Measurements from ENCODE around the gene WDR93. TPM values are rescaled to one million over a fixed set of nuclear protein-coding genes. Genes with fewer than 3 reads are reported as not detected.

Gene WDR93
- total RNA-seq, 1 experiment from 2014 or later, result not detected

GRCh38 chr15:89758981-89759380, 68.4 kb downstream of the WDR93 start:
- Mint-ChIP-seq H3K36me3 (no peaks in the 10 kb centered on the region), H3K4me3 (no peak overlapping the region), H3K9me3 (no peaks in the 10 kb centered on the region), H3K27me3 (ENCODE audit: low read depth) (peaks cover 16% of the 10 kb centered on the region), H3K27ac (no peak overlapping the region), H3K4me1 (peaks cover 13% of the 10 kb centered on the region)
- CTCF ChIA-PET, result interaction anchor here (0.5 to 3.4 kb wide), 6 partner anchors 9 to 383 kb away, joined by 3 to 214 read pairs (median 3); partner anchors contain the start of gene MESP1
- POLR2A ChIA-PET, result no interaction called here
- TF ChIP-seq RELA (CRISPR knock-in tag; IDR thresholded peaks at IDR 0.05; ENCODE audit: borderline replicate concordance), result no peak
- DNase-seq (ENCODE audit: low spot score) (no peak), ATAC-seq (no peak)

DNA sequence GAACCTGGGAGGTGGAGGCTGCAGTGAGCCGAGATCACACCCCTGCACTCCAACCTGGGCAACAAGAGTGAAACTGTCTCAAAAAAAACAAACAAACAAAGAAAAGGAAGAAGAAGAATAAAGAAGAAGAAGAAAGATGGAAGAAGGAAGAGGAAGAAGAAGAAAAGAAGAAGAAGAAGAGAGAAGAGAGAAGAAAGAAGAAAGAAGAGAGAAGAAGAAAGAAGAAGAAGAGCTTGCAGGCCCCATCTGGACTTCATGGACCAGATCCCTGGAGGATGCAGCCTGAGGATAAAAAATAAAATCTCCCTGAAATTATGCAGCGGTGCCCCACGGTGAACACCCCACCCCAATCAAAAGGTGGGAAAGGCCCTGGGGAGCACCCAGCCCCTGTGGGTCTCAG, 69.2 kb downstream of the WDR93 start:
- POLR2A ChIA-PET, result interaction anchor here (1.5 kb wide), 1 partner anchor 10 kb away, joined by 4 read pairs; no protein-coding TSS in a partner anchor
- ATAC-seq (no peak), DNase-seq (ENCODE audit: low spot score) (no peak)
- Mint-ChIP-seq H3K4me3 (no peak overlapping the region), H3K27ac (no peak overlapping the region), H3K27me3 (ENCODE audit: low read depth) (peaks cover 11% of the 10 kb centered on the region), H3K9me3 (no peaks in the 10 kb centered on the region), H3K36me3 (no peaks in the 10 kb centered on the region), H3K4me1 (peaks cover 13% of the 10 kb centered on the region)
- CTCF ChIA-PET, result interaction anchor here (0.9 to 3.9 kb wide), 25 partner anchors 10 to 343 kb away, joined by 3 to 214 read pairs (median 10); partner anchors contain the start of genes ANPEP, AP3S2, IDH2 and MESP1
- TF ChIP-seq TEAD1 (CRISPR knock-in tag; IDR thresholded peaks at IDR 0.05) (no peak), PREB (CRISPR knock-in tag; IDR thresholded peaks at IDR 0.05; ENCODE audit: borderline replicate concordance) (no peak), ZNF121 (CRISPR knock-in tag; IDR thresholded peaks at IDR 0.05) (no peak), NR3C1 (CRISPR knock-in tag; conservative IDR thresholded peaks at IDR 0.05; ENCODE audit: low read depth) (no peak), HMGA2 (CRISPR knock-in tag; IDR thresholded peaks at IDR 0.05) (no peak), FOXP1 (CRISPR knock-in tag; IDR thresholded peaks at IDR 0.05; ENCODE audit: borderline replicate concordance) (no peak), IRF2 (CRISPR knock-in tag; IDR thresholded peaks at IDR 0.05; ENCODE audit: borderline replicate concordance, low read depth) (no peak), TCF7 (CRISPR knock-in tag; IDR thresholded peaks at IDR 0.05; ENCODE audit: low read depth) (no peak), MYBL2 (CRISPR knock-in tag; IDR thresholded peaks at IDR 0.05) (no peak), ZBTB21 (CRISPR knock-in tag; IDR thresholded peaks at IDR 0.05; ENCODE audit: borderline replicate concordance) (no peak), JAZF1 (CRISPR knock-in tag; IDR thresholded peaks at IDR 0.05) (no peak), HMGXB4 (CRISPR knock-in tag; IDR thresholded peaks at IDR 0.05) (no peak), STAT6 (CRISPR knock-in tag; conservative IDR thresholded peaks at IDR 0.05; ENCODE audit: low read depth) (no peak), OVOL2 (CRISPR knock-in tag; IDR thresholded peaks at IDR 0.05; ENCODE audit: borderline replicate concordance) (no peak)
- TF ChIP-seq, protein P1, sequence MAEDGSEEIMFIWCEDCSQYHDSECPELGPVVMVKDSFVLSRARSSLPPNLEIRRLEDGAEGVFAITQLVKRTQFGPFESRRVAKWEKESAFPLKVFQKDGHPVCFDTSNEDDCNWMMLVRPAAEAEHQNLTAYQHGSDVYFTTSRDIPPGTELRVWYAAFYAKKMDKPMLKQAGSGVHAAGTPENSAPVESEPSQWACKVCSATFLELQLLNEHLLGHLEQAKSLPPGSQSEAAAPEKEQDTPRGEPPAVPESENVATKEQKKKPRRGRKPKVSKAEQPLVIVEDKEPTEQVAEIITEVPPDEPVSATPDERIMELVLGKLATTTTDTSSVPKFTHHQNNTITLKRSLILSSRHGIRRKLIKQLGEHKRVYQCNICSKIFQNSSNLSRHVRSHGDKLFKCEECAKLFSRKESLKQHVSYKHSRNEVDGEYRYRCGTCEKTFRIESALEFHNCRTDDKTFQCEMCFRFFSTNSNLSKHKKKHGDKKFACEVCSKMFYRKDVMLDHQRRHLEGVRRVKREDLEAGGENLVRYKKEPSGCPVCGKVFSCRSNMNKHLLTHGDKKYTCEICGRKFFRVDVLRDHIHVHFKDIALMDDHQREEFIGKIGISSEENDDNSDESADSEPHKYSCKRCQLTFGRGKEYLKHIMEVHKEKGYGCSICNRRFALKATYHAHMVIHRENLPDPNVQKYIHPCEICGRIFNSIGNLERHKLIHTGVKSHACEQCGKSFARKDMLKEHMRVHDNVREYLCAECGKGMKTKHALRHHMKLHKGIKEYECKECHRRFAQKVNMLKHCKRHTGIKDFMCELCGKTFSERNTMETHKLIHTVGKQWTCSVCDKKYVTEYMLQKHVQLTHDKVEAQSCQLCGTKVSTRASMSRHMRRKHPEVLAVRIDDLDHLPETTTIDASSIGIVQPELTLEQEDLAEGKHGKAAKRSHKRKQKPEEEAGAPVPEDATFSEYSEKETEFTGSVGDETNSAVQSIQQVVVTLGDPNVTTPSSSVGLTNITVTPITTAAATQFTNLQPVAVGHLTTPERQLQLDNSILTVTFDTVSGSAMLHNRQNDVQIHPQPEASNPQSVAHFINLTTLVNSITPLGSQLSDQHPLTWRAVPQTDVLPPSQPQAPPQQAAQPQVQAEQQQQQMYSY (CRISPR knock-in tag; IDR thresholded peaks at IDR 0.05), result no peak
- TF ChIP-seq, protein P2, sequence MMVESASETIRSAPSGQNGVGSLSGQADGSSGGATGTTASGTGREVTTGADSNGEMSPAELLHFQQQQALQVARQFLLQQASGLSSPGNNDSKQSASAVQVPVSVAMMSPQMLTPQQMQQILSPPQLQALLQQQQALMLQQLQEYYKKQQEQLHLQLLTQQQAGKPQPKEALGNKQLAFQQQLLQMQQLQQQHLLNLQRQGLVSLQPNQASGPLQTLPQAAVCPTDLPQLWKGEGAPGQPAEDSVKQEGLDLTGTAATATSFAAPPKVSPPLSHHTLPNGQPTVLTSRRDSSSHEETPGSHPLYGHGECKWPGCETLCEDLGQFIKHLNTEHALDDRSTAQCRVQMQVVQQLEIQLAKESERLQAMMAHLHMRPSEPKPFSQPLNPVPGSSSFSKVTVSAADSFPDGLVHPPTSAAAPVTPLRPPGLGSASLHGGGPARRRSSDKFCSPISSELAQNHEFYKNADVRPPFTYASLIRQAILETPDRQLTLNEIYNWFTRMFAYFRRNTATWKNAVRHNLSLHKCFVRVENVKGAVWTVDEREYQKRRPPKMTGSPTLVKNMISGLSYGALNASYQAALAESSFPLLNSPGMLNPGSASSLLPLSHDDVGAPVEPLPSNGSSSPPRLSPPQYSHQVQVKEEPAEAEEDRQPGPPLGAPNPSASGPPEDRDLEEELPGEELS (CRISPR knock-in tag; IDR thresholded peaks at IDR 0.05), result no peak
- TF ChIP-seq, protein P3, sequence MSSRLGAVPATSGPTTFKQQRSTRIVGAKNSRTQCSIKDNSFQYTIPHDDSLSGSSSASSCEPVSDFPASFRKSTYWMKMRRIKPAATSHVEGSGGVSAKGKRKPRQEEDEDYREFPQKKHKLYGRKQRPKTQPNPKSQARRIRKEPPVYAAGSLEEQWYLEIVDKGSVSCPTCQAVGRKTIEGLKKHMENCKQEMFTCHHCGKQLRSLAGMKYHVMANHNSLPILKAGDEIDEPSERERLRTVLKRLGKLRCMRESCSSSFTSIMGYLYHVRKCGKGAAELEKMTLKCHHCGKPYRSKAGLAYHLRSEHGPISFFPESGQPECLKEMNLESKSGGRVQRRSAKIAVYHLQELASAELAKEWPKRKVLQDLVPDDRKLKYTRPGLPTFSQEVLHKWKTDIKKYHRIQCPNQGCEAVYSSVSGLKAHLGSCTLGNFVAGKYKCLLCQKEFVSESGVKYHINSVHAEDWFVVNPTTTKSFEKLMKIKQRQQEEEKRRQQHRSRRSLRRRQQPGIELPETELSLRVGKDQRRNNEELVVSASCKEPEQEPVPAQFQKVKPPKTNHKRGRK (CRISPR knock-in tag; IDR thresholded peaks at IDR 0.05; ENCODE audit: borderline replicate concordance), result no peak
- TF ChIP-seq, protein P4, sequence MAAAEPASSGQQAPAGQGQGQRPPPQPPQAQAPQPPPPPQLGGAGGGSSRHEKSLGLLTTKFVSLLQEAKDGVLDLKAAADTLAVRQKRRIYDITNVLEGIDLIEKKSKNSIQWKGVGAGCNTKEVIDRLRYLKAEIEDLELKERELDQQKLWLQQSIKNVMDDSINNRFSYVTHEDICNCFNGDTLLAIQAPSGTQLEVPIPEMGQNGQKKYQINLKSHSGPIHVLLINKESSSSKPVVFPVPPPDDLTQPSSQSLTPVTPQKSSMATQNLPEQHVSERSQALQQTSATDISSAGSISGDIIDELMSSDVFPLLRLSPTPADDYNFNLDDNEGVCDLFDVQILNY (CRISPR knock-in tag; IDR thresholded peaks at IDR 0.05), result no peak

All from WTC11 (cell line).